ENCODE results near the gene ATP2B3.

ATP2B3 gene

DNA sequence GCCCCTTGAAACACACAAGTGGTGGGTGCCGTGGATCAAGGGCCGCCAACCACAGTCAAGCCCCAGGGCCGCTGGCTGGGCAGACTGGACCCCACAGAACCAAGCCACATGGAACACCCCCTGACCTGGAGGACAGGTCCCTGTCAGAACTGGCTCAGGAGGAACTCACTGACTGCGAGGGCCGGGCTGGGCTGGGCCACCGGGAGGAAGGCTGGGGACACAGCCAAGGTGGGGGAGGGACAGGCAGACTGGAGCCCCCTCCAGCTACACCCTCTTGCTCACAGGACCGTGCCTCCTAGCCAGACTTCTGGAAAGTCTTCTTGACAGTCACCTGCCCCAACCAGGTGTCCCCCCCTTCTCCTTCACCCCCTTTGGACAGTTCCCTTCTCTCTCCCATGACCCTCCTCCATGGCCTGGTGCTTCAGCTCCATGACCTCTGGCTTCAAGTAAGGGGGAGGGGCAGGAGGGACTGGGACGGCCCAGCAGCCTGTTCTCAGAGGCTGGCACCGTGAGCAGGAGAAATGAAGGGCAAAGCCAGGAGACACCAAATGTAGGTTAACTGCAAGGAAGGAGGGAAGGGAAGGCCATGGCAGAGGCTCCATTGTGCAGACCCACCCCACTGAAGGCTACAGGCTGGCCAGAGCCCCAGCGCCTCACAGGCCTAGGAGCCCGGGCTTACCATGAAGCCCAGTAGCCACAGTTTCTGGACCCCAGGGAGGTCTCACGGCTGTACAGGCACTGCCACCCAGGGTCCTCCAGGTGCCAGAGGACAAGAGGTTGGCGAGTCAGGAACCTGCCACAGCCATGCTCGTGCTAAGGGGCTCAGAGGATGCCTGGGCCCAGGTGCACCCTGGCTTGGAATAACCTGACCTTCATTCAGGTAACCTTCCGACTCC, 107.0 kb downstream of the ATP2B3 start:
- H3K27ac Mint-ChIP-seq = no peak overlapping the region
- no peak overlapping the region for H3K4me3 Mint-ChIP-seq
- no peaks in the 10 kb centered on the region for H3K4me1 Mint-ChIP-seq (ENCODE audit: low read depth)
- no peak for DNase-seq
- H3K27me3 Mint-ChIP-seq = peaks cover 37% of the 10 kb centered on the region
- no peaks in the 10 kb centered on the region for H3K36me3 Mint-ChIP-seq (ENCODE audit: low read depth)
- H3K9me3 Mint-ChIP-seq = no peaks in the 10 kb centered on the region

DNA sequence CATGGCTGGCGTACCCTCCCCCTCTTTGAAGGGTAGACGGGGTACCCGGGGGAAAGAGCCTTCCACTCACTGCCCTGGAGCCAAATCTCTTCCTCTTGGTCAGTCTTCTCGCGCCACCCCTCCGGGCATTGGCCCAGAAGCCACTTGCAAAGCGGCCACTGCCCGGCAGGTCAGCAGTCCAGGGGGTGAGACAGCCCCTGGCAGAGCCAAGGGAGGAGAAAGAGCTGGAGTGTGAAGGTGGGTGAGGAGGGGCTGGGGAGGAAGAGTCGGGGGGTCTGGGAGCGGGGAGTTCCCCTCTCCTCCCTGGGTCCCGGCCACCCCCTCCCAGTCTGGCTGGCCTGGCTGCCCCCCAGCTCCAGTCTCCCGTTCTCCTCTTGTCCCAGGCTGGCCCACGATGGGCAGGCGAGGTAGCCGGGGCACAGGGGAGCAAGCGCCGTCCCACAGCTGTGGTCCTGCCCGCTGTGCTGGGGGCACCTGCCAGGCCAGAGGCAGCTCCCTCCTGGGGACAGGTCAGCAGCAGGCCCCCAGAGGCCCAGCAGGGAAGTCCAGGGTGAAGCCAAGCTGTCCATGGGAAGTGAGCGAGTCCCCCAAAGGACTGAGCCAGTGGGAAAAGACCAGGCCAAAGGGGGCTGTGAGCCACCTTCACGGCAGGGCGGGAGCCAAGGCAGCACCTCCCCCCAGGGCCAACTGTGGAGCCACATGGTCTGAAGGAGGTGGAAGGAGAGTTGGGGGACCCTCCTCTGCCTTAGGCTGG, 108.0 kb downstream of the ATP2B3 start:
- H3K27ac Mint-ChIP-seq = no peak overlapping the region
- no peaks in the 10 kb centered on the region for H3K36me3 Mint-ChIP-seq (ENCODE audit: low read depth)
- H3K4me3 Mint-ChIP-seq = no peak overlapping the region
- H3K27me3 Mint-ChIP-seq = peaks cover 44% of the 10 kb centered on the region
- no peaks in the 10 kb centered on the region for H3K9me3 Mint-ChIP-seq
- DNase-seq = no peak
- H3K4me1 Mint-ChIP-seq (ENCODE audit: low read depth) = no peaks in the 10 kb centered on the region

DNA sequence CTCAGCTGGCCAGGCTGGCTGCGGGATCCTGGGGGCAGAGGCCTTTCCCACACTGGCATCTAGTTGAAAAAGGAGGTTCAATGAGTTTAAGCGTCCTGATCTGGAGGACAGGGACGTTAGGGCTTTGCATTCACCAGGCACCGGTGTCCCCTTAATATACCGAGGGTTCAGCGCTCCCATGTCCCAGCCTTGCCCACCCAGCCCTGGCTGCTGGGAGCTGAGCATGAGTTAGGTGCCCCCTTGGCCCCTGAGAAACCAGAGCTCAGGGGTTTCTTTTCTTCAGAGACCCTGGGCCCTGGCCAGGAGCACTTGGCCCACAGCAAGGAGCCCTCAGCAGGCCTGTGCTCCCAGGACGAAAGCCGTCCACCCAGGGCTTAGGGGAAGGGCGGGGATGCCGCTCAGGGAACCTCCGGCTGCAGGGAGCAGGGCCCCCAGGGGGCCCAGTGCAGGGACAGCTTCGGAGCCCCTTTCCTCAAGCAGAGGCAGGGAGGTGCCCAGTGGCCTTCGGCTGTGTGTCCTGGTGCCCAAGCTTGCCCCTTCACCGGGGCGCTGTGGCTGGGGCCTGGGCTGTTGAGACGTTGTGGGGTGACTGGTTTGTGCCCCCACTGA, 108.7 kb downstream of the ATP2B3 start:
- Mint-ChIP-seq H3K9me3 (peaks cover 4% of the 10 kb centered on the region), H3K27ac (no peak overlapping the region), H3K27me3 (peaks cover 48% of the 10 kb centered on the region), H3K36me3 (ENCODE audit: low read depth) (no peaks in the 10 kb centered on the region), H3K4me3 (no peak overlapping the region), H3K4me1 (ENCODE audit: low read depth) (no peaks in the 10 kb centered on the region)
- no peak for DNase-seq

GRCh38 chrX:153626863-153627674, 109.6 kb downstream of the ATP2B3 start:
- no peak overlapping the region for H3K27ac Mint-ChIP-seq
- H3K4me3 Mint-ChIP-seq = no peak overlapping the region
- H3K36me3 Mint-ChIP-seq (ENCODE audit: low read depth) = no peaks in the 10 kb centered on the region
- H3K9me3 Mint-ChIP-seq = peaks cover 12% of the 10 kb centered on the region
- peaks cover 46% of the 10 kb centered on the region for H3K27me3 Mint-ChIP-seq
- H3K4me1 Mint-ChIP-seq (ENCODE audit: low read depth) = no peaks in the 10 kb centered on the region
- DNase-seq = no peak

DNA sequence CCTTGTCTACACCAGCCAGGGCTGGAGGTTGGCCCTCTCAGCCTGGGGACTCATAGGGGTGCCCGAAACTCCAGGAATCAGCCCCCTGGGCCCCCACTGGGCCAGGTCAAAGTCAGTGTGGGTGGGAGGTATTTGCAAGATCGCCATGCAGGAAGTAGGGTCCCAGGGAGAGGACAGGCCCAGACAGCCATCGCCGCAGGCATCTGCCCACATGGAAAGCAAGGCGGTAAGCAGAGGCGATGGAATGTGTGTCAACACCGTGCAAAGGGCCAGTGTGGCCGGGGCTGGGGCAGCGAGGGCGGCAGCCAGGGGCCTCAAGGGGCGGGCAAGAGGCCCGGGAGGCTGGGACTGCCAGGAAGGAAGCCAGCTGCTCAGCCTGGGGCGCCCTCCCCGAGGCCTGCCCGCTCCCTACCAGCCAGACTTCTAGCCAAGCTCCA, 110.3 kb downstream of the ATP2B3 start:
- DNase-seq = no peak
- no peak overlapping the region for H3K27ac Mint-ChIP-seq
- no peak overlapping the region for H3K4me3 Mint-ChIP-seq
- peaks cover 12% of the 10 kb centered on the region for H3K9me3 Mint-ChIP-seq
- peaks cover 40% of the 10 kb centered on the region for H3K27me3 Mint-ChIP-seq
- H3K4me1 Mint-ChIP-seq (ENCODE audit: low read depth) = no peaks in the 10 kb centered on the region
- H3K36me3 Mint-ChIP-seq (ENCODE audit: low read depth) = no peaks in the 10 kb centered on the region

- H3K27ac Mint-ChIP-seq = no peak overlapping the region
- H3K4me1 Mint-ChIP-seq (ENCODE audit: low read depth) = no peaks in the 10 kb centered on the region
Measured at GRCh38 chrX:153628129-153628528, 110.7 kb downstream of the ATP2B3 start.

GRCh38 chrX:153628665-153629064, 111.2 kb downstream of the ATP2B3 start:
- Mint-ChIP-seq H3K9me3 (peaks cover 12% of the 10 kb centered on the region), H3K4me3 (no peak overlapping the region), H3K27me3 (peaks cover 31% of the 10 kb centered on the region), H3K27ac (no peak overlapping the region), H3K36me3 (ENCODE audit: low read depth) (no peaks in the 10 kb centered on the region), H3K4me1 (ENCODE audit: low read depth) (no peaks in the 10 kb centered on the region)
- no peak for DNase-seq

More at GRCh38 chrX:153628129-153628528, 110.7 kb downstream of the ATP2B3 start:
- Mint-ChIP-seq H3K36me3 (ENCODE audit: low read depth) (no peaks in the 10 kb centered on the region), H3K27me3 (peaks cover 36% of the 10 kb centered on the region), H3K4me3 (no peak overlapping the region), H3K9me3 (peaks cover 12% of the 10 kb centered on the region)
- DNase-seq = no peak

DNA sequence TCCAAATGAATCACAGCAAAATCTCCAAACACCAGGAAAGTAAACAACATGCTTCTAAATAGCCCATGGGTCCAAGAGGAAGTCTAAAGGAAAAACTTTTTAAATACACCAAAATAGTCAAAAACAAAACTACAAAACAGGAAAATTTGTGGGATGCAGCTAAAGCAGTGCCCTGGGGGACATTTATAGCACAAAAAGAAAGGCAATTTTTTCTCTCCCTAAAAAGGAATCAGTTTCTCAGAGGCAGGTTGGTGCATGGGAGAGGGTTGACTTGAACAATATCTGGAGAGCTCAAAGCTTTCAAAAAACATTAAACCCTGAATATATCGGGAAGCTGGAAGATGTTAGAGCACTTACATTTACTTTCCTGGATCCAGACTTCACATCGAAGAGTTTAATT, 113.9 kb downstream of the ATP2B3 start:
- Mint-ChIP-seq H3K4me3 (no peak overlapping the region), H3K27me3 (peaks cover 32% of the 10 kb centered on the region), H3K4me1 (ENCODE audit: low read depth) (no peaks in the 10 kb centered on the region), H3K36me3 (ENCODE audit: low read depth) (no peaks in the 10 kb centered on the region), H3K9me3 (peaks cover 12% of the 10 kb centered on the region), H3K27ac (no peak overlapping the region)
- no peak for DNase-seq

- H3K4me1 Mint-ChIP-seq (ENCODE audit: low read depth) = no peaks in the 10 kb centered on the region
- DNase-seq = no peak
- H3K36me3 Mint-ChIP-seq (ENCODE audit: low read depth) = no peaks in the 10 kb centered on the region
- H3K27ac Mint-ChIP-seq = no peak overlapping the region
- peaks cover 32% of the 10 kb centered on the region for H3K27me3 Mint-ChIP-seq
- H3K9me3 Mint-ChIP-seq = peaks cover 12% of the 10 kb centered on the region
- H3K4me3 Mint-ChIP-seq = no peak overlapping the region
Measured at GRCh38 chrX:153631907-153632594, 114.6 kb downstream of the ATP2B3 start.
